Endodermal cell (in vitro differentiated cells): ENCODE results near the gene MED13L. TPM values are rescaled to one million over a fixed set of nuclear protein-coding genes. Genes with fewer than 3 reads are reported as not detected.
A peak's percentile ranks its signal among the peaks of the same experiment; 100 is the strongest.

ENCODE experiments used
- DNase-seq: peaks from one replicate; pipeline ENCODE4 v3.0.0-alpha.2; 2017
- H3K27ac ChIP-seq: 2 replicates; pipeline ENCODE4 v1.5.1; 2013; ENCODE audit warnings: mild to moderate bottlenecking, low read depth, low read length, moderate library complexity
- H3K27me3 ChIP-seq: 2 replicates; pipeline ENCODE4 v1.6.1; 2013; ENCODE audit warnings: mild to moderate bottlenecking, low read length, moderate library complexity; ENCODE audit not compliant: insufficient read depth, control insufficient read depth, poor library complexity, severe bottlenecking
- H3K36me3 ChIP-seq: 2 replicates; pipeline ENCODE4 v1.7.0; 2013; ENCODE audit warnings: mild to moderate bottlenecking, low read length, moderate library complexity; ENCODE audit not compliant: control insufficient read depth, insufficient read depth
- H3K4me1 ChIP-seq: one replicate; pipeline ENCODE4 v1.7.0; 2013; ENCODE audit warnings: low read length; ENCODE audit not compliant: control insufficient read depth, insufficient read depth
- H3K4me3 ChIP-seq: 2 replicates; pipeline ENCODE4 v1.5.1; 2013; ENCODE audit warnings: mild to moderate bottlenecking, low read length, moderate library complexity
- H3K9ac ChIP-seq: 2 replicates; pipeline ENCODE4 v1.6.1; 2013; ENCODE audit warnings: mild to moderate bottlenecking, low read length, moderate library complexity; ENCODE audit not compliant: poor library complexity, severe bottlenecking; ENCODE audit errors: extremely low read depth
- H3K9me3 ChIP-seq: 2 replicates; pipeline ENCODE4 v1.6.1; 2013; ENCODE audit warnings: mild to moderate bottlenecking, low read length, moderate library complexity; ENCODE audit not compliant: control insufficient read depth
- H3K27ac Mint-ChIP-seq: 2 replicates; pipeline ENCODE4 v1.8.0; 2020; ENCODE audit warnings: mixed read lengths
- H3K27me3 Mint-ChIP-seq: 2 replicates; pipeline ENCODE4 v1.8.0; 2021; ENCODE audit warnings: mild to moderate bottlenecking, mixed read lengths; ENCODE audit not compliant: insufficient read depth
- H3K36me3 Mint-ChIP-seq: 2 replicates; pipeline ENCODE4 v1.8.0; 2020; ENCODE audit warnings: low read depth, mixed read lengths
- H3K4me1 Mint-ChIP-seq: 2 replicates; pipeline ENCODE4 v1.8.0; 2020; ENCODE audit warnings: mixed read lengths
- H3K4me3 Mint-ChIP-seq: 2 replicates; pipeline ENCODE4 v1.8.0; 2020; ENCODE audit warnings: mild to moderate bottlenecking, moderate library complexity, mixed read lengths
- H3K9me3 Mint-ChIP-seq: 2 replicates; pipeline ENCODE4 v1.8.0; 2020; ENCODE audit warnings: mild to moderate bottlenecking, mixed read lengths
- WGBS, 2 experiments: methylation state at CpG; one replicate each; pipeline versions ENCODE4 v1.1.5 to v1.1.7; 2013; ENCODE audit warnings: missing lambda C conversion rate in 2 of 2, mixed read lengths in 1 of 2; ENCODE audit not compliant: insufficient coverage in 1 of 2, insufficient read length in 1 of 2; 5-methylcytosine and 5-hydroxymethylcytosine counted together
- total RNA-seq, 2 donors: library from RNA; stranded (reverse); fragmentation: NEBNext Ultra II Directional in 1 of 2; extraction: Animal tissue kit (Norgen Biotek cat#: 25700) in 1 of 2; gene quantifications; 2 replicates in 1 of 2; 3 replicates in 1 of 2; pipeline ENCODE4 v1.2.1, GENCODE V29; 2021
- TF ChIP-seq, protein P1 (sequence below): fragments of 200-600 bp; sonication (generic); conservative IDR thresholded peaks from 2 replicates; pipeline ENCODE4 v1.5.0; 2021; ENCODE audit warnings: antibody characterized with exemption, mild to moderate bottlenecking

The MED13L gene
- total RNA-seq, 2 donors from 2014 or later, result 101 to 111 TPM

DNA sequence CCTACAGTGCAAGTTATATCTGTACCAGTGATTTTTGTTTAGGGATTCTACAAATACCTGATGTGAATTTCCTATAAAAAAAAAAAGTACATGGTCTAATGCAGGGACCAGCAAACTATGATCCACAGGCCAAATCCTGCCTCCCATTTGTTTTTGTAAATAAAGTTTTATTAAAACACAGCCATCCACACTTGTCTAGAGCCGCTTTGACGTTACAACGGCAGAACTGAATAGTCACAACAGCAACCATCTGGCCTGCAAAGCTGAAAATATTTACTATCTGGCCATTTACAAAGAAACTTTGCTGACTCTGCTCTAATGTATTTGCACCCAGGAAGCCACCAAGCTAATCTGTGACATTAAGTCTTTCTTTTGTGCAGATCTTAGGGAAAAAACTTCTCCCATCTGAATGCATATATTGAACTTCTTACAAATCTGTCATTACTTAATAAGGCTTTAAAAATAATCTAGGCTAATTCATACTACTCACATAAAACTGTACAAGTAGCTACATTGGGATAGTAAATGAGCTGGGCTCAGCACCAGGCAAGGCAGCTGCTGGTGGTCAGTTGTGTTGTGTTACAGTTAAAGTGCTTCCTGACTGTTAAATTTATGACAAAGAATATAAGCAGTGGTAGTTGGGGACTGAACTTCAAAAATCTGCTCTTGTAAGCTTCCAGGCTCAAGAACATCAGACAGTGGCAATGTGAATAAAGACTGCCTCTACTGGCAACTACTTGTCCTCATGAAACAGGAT, 303.3 kb downstream of the MED13L start:
- Histone ChIP-seq H3K36me3 (peaks cover 91% of the 10 kb centered on the region), H3K9me3 (no peaks in the 10 kb centered on the region), H3K4me1 (no peaks in the 10 kb centered on the region), H3K27ac (no peak overlapping the region), H3K27me3 (no peaks in the 10 kb centered on the region), H3K4me3 (no peak overlapping the region), H3K9ac (no peak overlapping the region)
- WGBS, 2 experiments, result 89 to 94% methylated on average over 2 to 3 of the region's 3 CpGs
- no peaks in the 10 kb centered on the region for H3K4me1 Mint-ChIP-seq
- H3K27ac Mint-ChIP-seq, result peak overlapping the region; percentile 55
- H3K4me3 Mint-ChIP-seq, result no peak overlapping the region
- TF ChIP-seq, protein P1, sequence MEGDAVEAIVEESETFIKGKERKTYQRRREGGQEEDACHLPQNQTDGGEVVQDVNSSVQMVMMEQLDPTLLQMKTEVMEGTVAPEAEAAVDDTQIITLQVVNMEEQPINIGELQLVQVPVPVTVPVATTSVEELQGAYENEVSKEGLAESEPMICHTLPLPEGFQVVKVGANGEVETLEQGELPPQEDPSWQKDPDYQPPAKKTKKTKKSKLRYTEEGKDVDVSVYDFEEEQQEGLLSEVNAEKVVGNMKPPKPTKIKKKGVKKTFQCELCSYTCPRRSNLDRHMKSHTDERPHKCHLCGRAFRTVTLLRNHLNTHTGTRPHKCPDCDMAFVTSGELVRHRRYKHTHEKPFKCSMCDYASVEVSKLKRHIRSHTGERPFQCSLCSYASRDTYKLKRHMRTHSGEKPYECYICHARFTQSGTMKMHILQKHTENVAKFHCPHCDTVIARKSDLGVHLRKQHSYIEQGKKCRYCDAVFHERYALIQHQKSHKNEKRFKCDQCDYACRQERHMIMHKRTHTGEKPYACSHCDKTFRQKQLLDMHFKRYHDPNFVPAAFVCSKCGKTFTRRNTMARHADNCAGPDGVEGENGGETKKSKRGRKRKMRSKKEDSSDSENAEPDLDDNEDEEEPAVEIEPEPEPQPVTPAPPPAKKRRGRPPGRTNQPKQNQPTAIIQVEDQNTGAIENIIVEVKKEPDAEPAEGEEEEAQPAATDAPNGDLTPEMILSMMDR, result peak; percentile 39
- H3K9me3 Mint-ChIP-seq, result no peaks in the 10 kb centered on the region
- peaks cover 51% of the 10 kb centered on the region for H3K36me3 Mint-ChIP-seq
- no peak for DNase-seq
- no peaks in the 10 kb centered on the region for H3K27me3 Mint-ChIP-seq

DNA sequence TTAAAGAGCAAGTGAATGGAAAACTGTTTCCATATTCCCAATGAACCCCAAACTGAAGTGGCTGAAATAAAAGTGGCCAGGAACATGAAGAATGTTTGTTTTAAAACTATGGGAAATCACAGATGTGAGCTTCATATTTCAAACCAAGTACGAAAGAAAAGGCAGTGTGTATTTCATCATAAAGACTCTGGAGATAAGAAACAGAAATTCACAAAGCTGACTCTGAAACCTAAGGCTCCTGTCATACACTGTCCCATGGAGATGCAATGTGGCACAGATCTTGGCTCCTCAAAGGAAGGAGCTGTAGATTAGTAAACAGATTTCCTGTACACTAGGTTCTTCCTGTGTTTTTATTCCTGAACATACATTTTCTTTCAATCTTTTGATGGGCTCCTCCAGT, 304.4 kb downstream of the MED13L start:
- DNase-seq, result no peak
- TF ChIP-seq, protein P1, result no peak
- WGBS, 2 experiments, result 96 to 100% methylated on average over 1 of the region's 1 CpG
- no peak overlapping the region for H3K27ac Mint-ChIP-seq
- no peaks in the 10 kb centered on the region for H3K27me3 Mint-ChIP-seq
- H3K4me3 Mint-ChIP-seq, result no peak overlapping the region
- Histone ChIP-seq H3K27me3 (no peaks in the 10 kb centered on the region), H3K27ac (no peak overlapping the region), H3K36me3 (peaks cover 94% of the 10 kb centered on the region), H3K9me3 (no peaks in the 10 kb centered on the region), H3K4me1 (no peaks in the 10 kb centered on the region), H3K9ac (no peak overlapping the region), H3K4me3 (no peak overlapping the region)
- peaks cover 57% of the 10 kb centered on the region for H3K36me3 Mint-ChIP-seq
- H3K9me3 Mint-ChIP-seq, result no peaks in the 10 kb centered on the region
- no peaks in the 10 kb centered on the region for H3K4me1 Mint-ChIP-seq

DNA sequence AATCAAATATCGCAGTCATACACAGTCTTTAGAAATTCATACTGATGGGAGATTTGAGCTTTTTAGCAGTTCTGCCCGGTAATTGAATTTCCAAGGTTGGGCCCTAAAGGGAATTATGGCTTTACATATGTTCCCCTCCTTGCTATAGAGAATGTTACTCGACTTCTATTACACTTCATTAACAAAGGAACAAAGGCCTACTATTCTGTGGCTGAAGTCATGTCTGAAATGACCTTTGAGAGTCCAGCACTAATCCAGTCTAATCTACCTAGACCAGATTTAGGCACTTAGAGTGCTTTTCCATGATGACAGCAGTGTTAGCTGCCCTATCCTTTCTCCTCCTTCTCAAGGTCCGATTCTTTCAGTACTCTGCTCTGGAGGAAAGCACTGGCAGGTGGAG, 305.3 kb downstream of the MED13L start:
- H3K4me3 ChIP-seq, result no peak overlapping the region
- no peak overlapping the region for H3K27ac Mint-ChIP-seq
- WGBS, 2 experiments, result 91 to 92% methylated on average over 3 to 4 of the region's 4 CpGs
- no peaks in the 10 kb centered on the region for H3K9me3 ChIP-seq
- no peak overlapping the region for H3K27ac ChIP-seq
- peaks cover 95% of the 10 kb centered on the region for H3K36me3 ChIP-seq
- no peak overlapping the region for H3K9ac ChIP-seq
- H3K9me3 Mint-ChIP-seq, result no peaks in the 10 kb centered on the region
- peaks cover 53% of the 10 kb centered on the region for H3K36me3 Mint-ChIP-seq
- H3K27me3 ChIP-seq, result no peaks in the 10 kb centered on the region
- H3K27me3 Mint-ChIP-seq, result no peaks in the 10 kb centered on the region
- no peaks in the 10 kb centered on the region for H3K4me1 ChIP-seq
- no peak overlapping the region for H3K4me3 Mint-ChIP-seq
- no peaks in the 10 kb centered on the region for H3K4me1 Mint-ChIP-seq
- no peak for DNase-seq
- TF ChIP-seq, protein P1, result no peak
